ENCODE data around the gene SLC16A5. TPM values are rescaled to one million over a fixed set of nuclear protein-coding genes. Genes with fewer than 3 reads are reported as not detected.

The SLC16A5 gene
- total RNA-seq, 2 donors from 2014 or later, result 4.6 TPM

DNA sequence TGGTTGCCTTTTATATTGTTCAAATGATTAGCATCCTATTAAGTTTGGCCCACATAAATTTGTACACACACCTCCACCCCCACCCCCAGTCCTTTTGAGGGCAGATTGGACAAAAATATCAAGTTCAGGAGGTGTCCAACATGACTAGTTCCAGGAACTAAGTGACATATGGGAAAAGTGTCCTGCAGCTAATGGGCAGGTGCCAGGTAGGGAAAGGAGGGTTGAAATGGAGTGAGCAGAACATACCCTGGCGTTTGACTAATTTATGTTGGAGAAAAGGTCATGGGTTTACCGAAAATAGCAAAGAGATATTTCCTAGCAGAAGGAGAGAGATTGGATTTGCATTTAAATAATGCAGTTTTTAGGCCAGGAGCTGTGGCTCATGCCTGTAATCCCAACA is 35.8 kb upstream of the SLC16A5 start:
- Mint-ChIP-seq H3K27ac (no peak overlapping the region), H3K4me1 (ENCODE audit: low read depth in 2 of 2) (peaks cover 13 to 19% of the 10 kb centered on the region in 2 donors), H3K36me3 (peaks cover 12% of the 10 kb centered on the region), H3K4me3 (no peak overlapping the region), H3K27me3 (no peaks in the 10 kb centered on the region), H3K9me3 (no peaks in the 10 kb centered on the region)
- no peak for DNase-seq (ENCODE audit: low spot score)
- no peak for ATAC-seq

DNA sequence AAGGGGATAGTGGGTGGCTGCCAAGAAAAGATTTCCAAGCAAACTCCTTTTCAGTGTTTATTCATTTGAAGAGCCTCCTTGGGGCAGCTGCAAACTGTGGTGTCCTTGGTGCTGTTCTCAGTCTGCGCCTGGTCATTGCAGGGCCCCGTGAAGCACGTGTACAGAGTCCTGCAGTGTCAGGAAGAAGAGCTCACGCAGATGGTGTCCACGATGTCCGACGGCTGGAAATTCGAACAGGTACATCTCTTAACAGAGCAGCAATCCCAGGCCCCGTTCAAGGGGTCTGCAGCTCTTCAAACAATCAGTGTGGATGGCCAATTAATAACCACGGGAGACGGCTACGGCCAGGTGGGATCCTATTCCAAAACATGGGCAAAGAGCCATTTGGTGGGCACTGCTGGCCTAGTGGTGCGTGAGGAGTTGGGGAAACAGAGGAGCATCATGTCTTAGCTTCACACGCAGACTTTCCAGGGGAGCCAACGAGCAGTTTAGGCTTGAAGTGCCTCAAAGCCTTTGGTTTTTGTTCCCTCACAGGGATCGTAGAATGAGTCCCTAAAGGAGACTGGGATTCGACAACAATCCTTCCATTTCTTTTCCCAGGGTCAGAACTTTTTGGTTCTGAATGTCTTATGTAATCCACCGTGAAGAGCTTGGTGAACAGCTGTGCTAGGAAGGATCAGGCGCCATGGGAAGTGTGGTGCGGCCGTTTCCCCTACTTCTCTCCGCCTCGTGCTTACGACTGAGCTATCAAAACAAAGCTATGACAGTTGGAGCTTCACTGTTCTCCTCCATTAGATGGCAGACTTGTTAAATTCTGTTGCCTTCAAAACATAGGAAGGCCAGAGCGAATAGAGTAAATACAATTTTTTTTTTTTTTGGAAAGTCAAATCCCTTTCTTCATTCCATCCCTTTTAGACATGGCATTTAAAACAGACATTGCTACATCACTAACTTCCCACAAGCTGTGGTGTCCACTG is 28.1 kb upstream of the SLC16A5 start:
- Mint-ChIP-seq H3K27ac (peak overlapping the region in 1 of 2 donors; percentile 31), H3K4me3 (no peak overlapping the region), H3K4me1 (ENCODE audit: low read depth in 2 of 2) (no peaks in the 10 kb centered on the region), H3K27me3 (no peaks in the 10 kb centered on the region), H3K36me3 (peaks cover 4% of the 10 kb centered on the region), H3K9me3 (no peaks in the 10 kb centered on the region)
- ATAC-seq (no peak), DNase-seq (ENCODE audit: low spot score) (no peak)

DNA sequence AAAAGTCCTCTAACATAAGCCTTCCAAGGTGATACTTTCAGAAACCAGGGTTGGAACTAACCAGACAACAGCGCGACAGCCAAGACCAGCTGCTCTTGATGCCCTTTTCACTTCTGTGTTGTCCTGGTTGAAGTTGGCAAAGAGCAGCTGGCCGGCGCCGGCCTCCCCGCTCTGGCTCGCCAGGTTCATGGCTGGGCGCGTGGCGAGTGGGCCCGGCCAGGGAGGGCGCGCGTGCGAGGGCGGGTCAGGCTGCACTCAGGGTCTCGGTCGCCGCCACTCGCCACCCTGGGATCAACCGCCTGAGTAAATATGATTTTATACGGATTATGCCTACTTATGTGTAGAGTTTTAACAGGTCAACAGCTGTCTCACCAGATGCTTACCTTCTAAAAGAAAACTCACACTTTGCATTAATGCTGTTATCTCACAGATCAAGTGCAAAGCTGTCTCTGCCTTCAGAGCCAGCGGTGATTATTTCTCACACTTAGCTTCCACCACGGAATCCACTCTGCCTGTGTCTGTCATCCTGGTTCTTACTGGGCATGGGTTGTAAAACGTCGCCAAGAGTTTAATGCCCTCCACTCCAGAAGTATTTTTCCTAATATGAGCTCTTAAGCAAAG is 27.2 kb upstream of the SLC16A5 start:
- ATAC-seq (no peak), DNase-seq (ENCODE audit: low spot score) (no peak)
- Mint-ChIP-seq H3K27ac (no peak overlapping the region), H3K4me1 (ENCODE audit: low read depth in 2 of 2) (peaks cover 0 to 3% of the 10 kb centered on the region in 2 donors), H3K4me3 (no peak overlapping the region), H3K36me3 (peaks cover 4% of the 10 kb centered on the region), H3K27me3 (no peaks in the 10 kb centered on the region), H3K9me3 (no peaks in the 10 kb centered on the region)

DNA sequence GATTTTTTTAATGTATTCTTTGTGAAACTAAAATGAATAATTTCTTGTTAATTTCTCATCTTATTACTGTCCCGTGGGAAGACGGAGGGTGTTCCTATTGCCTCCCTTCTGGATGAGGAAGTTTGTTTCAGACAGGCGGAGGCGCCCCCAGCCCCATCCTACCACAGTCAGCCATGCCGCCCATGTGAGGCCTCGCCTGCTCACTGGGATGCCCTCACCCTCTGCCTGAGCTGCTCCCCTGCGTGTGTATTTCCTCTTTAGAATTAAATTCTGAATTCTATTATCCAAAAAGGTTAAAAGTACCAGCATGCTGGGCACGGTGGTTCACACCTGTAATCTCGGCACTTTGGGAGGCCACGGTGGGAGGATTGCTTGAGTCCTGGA is 26.7 kb upstream of the SLC16A5 start:
- ATAC-seq (no peak), DNase-seq (ENCODE audit: low spot score) (no peak)
- Mint-ChIP-seq H3K27me3 (no peaks in the 10 kb centered on the region), H3K4me3 (no peak overlapping the region), H3K9me3 (no peaks in the 10 kb centered on the region), H3K36me3 (peaks cover 4% of the 10 kb centered on the region), H3K27ac (no peak overlapping the region), H3K4me1 (ENCODE audit: low read depth in 2 of 2) (peaks cover 0 to 7% of the 10 kb centered on the region in 2 donors)

DNA sequence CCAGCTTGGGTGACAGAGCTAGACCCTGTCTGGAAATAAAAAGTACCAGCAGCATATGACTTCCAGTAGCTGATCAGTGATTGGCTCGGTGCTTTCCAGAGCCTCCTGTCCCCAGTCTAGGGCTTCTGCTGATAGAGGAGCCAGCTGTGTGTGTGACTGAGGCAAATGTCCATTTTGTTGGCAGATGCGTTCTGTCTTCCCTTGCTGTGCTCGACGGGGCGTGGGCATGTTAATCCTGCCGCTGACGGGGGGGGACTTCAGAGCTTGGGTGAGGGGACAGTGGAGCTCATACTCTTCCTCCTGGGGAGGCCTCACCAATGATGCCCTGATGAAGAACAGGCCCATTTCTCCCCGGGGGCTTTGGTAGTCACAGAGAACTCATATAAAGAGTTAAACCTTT is 26.1 kb upstream of the SLC16A5 start:
- ATAC-seq (no peak), DNase-seq (ENCODE audit: low spot score) (no peak)
- Mint-ChIP-seq H3K36me3 (peaks cover 4% of the 10 kb centered on the region), H3K4me3 (no peak overlapping the region), H3K4me1 (ENCODE audit: low read depth in 2 of 2) (peaks cover 3 to 12% of the 10 kb centered on the region in 2 donors), H3K27me3 (no peaks in the 10 kb centered on the region), H3K9me3 (no peaks in the 10 kb centered on the region), H3K27ac (no peak overlapping the region)

DNA sequence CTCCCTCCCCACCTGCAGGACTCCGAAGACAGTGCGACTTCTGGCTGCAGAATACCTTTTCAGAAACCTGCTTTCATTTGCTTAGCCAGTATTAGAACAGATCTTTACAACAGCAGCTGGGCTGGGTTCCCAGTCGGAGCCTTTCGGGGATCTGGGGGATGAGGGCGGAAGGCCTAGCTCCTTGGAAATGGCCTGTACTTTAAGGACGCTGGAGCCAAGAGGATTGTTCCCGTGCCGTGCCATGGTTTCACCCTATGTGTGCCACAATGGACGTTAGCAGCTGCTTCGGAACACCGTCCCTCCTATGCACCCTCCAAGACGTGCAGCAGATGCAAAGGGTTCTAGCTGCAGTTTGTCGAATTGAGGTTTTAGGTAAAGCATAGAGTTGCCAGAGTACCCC is 24.6 kb upstream of the SLC16A5 start:
- ATAC-seq (no peak), DNase-seq (ENCODE audit: low spot score) (no peak)
- Mint-ChIP-seq H3K27me3 (no peaks in the 10 kb centered on the region), H3K9me3 (no peaks in the 10 kb centered on the region), H3K36me3 (peaks cover 4% of the 10 kb centered on the region), H3K27ac (no peak overlapping the region), H3K4me1 (ENCODE audit: low read depth in 2 of 2) (peaks cover 6 to 19% of the 10 kb centered on the region in 2 donors), H3K4me3 (no peak overlapping the region)

DNA sequence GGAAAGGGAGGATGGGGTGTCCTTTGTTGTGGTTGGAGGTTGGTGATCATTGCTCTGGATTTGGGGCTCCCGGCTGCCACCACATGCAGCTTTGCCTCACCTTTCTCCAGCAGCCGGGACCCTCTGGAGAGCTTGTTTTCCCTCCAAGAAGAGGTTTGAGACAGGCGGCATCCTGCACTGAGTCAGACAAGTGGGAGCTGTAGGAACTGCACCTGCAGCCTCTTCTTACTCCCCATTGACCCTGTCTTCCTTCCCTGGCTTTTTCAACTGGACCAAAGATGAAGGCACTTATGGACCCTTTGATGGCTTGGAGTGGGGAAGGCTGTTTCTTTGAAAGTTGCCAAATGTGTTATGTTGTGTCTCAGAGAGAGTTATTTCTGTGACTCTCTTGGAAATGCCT is 24.1 kb upstream of the SLC16A5 start:
- ATAC-seq, result no peak
- Mint-ChIP-seq H3K4me1 (ENCODE audit: low read depth in 2 of 2) (peaks cover 6 to 19% of the 10 kb centered on the region in 2 donors), H3K36me3 (peaks cover 4% of the 10 kb centered on the region), H3K9me3 (no peaks in the 10 kb centered on the region), H3K27me3 (no peaks in the 10 kb centered on the region), H3K4me3 (no peak overlapping the region), H3K27ac (no peak overlapping the region)
- DNase-seq (ENCODE audit: low spot score), result no peak

DNA sequence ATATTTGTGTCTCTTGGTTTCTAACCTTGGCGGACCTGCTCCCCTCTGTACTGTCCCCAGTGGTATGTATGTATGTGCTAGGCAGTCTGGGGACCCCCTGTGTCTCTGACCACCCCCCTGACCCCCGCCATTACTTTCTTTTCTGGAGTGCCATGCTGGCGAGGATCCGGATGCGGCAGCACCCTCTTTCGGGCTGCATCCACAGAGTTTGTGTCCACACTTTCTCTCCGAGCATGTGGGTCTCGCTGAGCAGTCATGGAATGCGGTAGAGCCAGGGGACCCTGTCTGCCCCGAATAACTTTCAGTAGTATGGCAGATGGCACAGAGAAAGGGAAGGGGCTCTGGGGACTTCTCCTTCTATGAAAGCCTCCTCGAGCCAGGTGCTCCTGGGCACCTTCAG is 23.7 kb upstream of the SLC16A5 start:
- Mint-ChIP-seq H3K27ac (no peak overlapping the region), H3K36me3 (peaks cover 4% of the 10 kb centered on the region)
- no peak for ATAC-seq

DNA sequence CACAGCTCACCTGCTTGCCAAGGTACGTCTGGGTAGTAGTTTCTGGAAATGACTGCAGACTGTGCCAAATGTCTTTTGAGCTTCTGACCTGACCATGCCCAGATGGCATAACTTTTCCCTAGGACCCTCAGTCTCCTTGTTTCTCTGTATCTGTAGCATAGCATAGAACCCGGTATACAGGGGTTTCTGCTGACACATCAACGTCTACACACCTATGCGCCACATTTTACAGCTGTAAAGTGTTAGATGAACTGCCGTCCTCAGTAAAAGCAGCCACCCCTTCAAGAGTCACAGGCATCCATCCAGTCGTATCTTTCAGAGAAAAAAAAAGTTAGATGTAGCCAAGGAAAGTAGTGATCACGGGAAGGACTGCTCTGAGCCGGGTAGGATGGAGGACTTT is 23.3 kb upstream of the SLC16A5 start:
- Mint-ChIP-seq H3K36me3 (peaks cover 4% of the 10 kb centered on the region), H3K9me3 (no peaks in the 10 kb centered on the region), H3K4me3 (no peak overlapping the region), H3K4me1 (ENCODE audit: low read depth in 2 of 2) (peaks cover 6 to 19% of the 10 kb centered on the region in 2 donors), H3K27me3 (no peaks in the 10 kb centered on the region), H3K27ac (no peak overlapping the region)
- no peak for ATAC-seq
- no peak for DNase-seq (ENCODE audit: low spot score)

More for the DNA sequence above, 23.7 kb upstream of the SLC16A5 start:
- Mint-ChIP-seq H3K9me3 (no peaks in the 10 kb centered on the region), H3K4me3 (no peak overlapping the region), H3K27me3 (no peaks in the 10 kb centered on the region), H3K4me1 (ENCODE audit: low read depth in 2 of 2) (peaks cover 6 to 19% of the 10 kb centered on the region in 2 donors)
- no peak for DNase-seq (ENCODE audit: low spot score)

DNA sequence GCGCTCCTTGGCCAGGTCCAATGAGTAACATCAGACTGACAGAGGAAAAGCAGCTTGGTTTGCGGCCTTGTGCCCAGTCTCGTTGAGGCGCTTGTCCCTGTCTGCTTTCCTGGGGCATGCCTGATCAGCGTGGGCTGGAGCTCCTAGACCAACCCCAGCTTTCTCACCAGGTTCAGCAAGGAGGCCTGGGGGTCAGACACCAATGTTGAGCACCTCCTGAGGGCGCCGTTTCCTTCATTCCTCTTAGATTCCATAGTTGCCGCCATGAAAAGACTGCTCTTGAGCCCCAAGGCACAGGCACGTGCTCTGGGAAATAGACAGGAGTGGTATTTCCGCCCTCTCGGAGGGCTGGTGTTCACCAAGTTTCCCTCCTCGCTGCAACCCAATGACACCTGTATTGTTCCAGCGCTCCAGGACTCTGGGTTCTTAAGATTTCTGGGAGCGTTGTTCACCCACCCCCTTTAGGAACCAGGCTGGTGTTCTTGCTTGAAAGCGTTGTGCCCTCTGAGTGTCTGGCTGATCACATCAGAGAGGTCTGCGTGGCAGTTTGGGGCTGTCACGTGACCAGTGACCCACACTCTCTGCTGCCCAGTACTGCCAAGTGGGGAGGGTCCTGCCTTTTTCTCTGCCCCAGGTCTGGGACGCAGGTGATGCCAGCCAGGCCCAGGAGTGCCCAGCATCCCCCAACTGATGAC is 22.7 kb upstream of the SLC16A5 start:
- Mint-ChIP-seq H3K36me3 (peaks cover 4% of the 10 kb centered on the region), H3K4me1 (ENCODE audit: low read depth in 2 of 2) (peaks cover 6 to 19% of the 10 kb centered on the region in 2 donors), H3K4me3 (no peak overlapping the region), H3K27me3 (no peaks in the 10 kb centered on the region), H3K27ac (no peak overlapping the region), H3K9me3 (no peaks in the 10 kb centered on the region)
- ATAC-seq (no peak), DNase-seq (ENCODE audit: low spot score) (no peak)

DNA sequence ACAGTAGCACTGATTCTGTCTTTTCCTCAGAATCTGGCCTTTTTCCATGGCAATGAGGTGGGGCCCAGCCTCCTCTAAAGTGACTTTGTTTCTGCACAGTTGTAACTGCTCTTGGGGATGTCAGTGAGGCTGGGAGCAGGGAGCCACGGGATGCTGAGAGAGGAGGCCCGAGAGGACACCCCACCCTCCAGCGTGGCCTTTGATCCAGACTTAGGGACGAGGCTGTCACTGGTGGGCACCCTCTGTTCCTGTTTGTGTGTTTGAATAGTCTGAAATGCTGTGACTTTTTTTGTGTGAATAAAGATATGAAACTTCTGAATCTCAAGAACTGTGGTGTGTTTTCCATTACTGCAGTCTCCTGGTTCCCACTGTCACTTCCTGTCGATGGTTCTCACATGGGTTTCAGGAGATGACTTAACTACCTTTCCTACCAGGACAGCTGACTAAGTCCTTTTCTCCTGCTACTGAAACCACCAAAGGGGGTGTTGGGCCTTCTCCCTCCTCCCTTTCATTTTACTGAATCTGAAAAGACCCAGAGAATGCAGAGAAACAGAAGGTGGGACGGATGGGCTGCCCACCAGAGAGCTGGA is 22.1 kb upstream of the SLC16A5 start:
- Mint-ChIP-seq H3K4me3 (no peak overlapping the region), H3K27me3 (no peaks in the 10 kb centered on the region), H3K9me3 (no peaks in the 10 kb centered on the region), H3K27ac (no peak overlapping the region), H3K4me1 (ENCODE audit: low read depth in 2 of 2) (peaks cover 6 to 19% of the 10 kb centered on the region in 2 donors), H3K36me3 (peaks cover 4% of the 10 kb centered on the region)
- DNase-seq (ENCODE audit: low spot score) (no peak), ATAC-seq (no peak)

DNA sequence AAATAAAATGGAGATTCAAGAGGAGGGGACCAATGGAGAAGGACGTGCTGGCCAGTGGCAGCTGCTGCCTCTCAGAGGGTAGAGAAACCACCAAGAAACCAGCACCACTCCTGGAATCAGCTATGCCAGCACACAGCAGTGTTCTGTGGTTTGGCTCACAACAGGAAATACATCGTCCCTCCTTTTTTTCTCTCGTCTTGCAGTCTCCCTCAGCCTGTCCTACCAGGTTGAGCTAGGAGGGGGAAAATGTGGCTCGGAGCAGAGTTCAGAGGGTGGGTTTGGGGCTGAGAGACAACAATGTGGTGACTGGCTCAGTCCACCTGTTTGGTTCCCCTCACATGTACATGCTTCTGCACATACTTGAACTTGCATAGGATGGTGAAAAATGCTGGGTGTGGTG is 19.9 kb upstream of the SLC16A5 start:
- H3K36me3 Mint-ChIP-seq, result peaks cover 4% of the 10 kb centered on the region
- H3K9me3 Mint-ChIP-seq, result no peaks in the 10 kb centered on the region
- DNase-seq (ENCODE audit: low spot score) (no peak), ATAC-seq (peak in 1 of 2 donors; percentile 71)
- no peak overlapping the region for H3K4me3 Mint-ChIP-seq
- H3K27me3 Mint-ChIP-seq, result no peaks in the 10 kb centered on the region
- H3K4me1 Mint-ChIP-seq (ENCODE audit: low read depth in 2 of 2), result peaks cover 6 to 19% of the 10 kb centered on the region in 2 donors
- no peak overlapping the region for H3K27ac Mint-ChIP-seq

DNA sequence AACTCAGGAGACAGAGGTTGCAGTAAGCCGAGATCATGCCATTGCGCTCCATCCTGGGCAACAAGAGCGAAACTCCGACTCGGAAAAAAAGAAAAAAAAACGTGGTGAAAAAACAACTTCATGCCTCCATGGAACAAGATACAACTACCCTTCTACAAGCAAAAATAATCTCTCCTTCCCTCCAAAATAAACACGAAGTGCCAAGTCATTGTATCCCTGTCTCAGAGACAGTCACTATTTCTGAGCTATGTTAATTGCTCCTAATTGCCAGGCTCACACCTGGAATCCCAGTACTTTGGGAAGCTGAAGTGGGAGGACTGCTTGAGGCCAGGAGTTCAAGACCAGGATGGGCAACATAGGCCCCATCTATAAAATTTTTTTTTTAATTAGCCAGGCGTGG is 19.0 kb upstream of the SLC16A5 start:
- no peak overlapping the region for H3K4me3 Mint-ChIP-seq
- peaks cover 4% of the 10 kb centered on the region for H3K36me3 Mint-ChIP-seq
- peaks cover 6 to 19% of the 10 kb centered on the region in 2 donors for H3K4me1 Mint-ChIP-seq (ENCODE audit: low read depth in 2 of 2)
- H3K9me3 Mint-ChIP-seq, result no peaks in the 10 kb centered on the region
- DNase-seq (ENCODE audit: low spot score) (no peak), ATAC-seq (no peak)
- H3K27ac Mint-ChIP-seq, result no peak overlapping the region
- no peaks in the 10 kb centered on the region for H3K27me3 Mint-ChIP-seq
